ENCODE measurements around the gene PC. TPM values are rescaled to one million over a fixed set of nuclear protein-coding genes. Genes with fewer than 3 reads are reported as not detected.

PC gene
- polyA plus RNA-seq, 2 of the 4 experiments (the other 2 are of a cell fraction), result 14.2 to 45.9 TPM

DNA sequence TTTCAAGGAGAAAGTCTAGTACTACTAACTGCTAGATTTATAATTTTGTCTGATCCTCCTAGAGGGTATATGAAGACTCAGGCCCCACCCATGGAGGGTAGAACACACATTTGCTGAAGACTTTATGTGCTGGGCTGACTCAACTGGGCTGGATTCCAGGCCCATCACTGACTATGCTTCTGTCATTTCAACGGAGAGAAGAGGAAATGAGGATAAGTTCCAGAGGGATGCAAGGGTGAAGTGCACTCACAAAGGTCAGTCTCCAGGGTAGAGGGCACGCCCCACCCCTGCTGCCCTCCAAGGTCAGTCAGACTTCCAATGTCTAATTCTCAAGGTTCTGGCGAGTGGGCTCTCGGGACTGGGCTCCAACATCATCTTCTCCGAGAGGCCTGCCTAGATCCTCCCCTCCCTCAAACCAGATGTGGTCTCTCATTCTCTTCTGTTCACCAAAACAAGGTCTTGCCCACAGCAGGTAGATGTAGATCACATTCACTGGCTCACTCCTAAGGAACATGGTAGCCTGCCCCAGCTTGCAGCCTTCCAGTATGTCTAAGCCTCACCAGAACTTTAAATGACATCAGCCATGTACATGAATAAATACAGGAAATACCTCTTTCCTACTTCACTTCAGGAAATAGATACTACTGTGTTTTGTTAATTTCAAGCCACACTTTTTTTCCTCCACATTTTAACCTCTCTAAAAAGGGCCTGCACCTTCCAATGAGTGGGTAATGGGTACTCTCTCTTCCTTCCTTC, 9.7 kb upstream of the PC start (continued):
- TF ChIP-seq FOSL2 (IDR thresholded peaks at IDR 0.05) (no peak), FOSL2 (CRISPR knock-in tag; IDR thresholded peaks at IDR 0.05) (peak; percentile 41)

DNA sequence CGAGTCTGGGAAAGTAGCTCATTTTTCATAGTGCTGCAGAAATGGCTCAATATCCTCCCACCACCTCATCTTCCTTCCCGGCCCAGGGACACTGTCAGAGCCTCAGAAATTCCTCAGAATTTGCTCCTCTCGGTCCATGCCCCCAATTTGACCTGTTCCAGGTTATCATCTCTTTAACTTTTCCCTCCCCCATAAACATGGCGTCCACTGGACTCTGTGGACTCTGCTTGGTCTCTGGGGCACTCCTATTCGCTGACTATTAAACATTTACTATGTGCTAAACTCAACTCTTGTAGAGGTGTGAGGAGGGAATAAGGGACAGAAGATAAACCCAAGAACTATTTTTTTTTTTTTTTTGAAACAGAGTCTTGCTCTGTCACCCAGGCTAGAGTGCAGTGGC, 8.2 kb upstream of the PC start:
- 62% methylated on average over 5 of the region's 5 CpGs for WGBS (ENCODE audit: missing lambda C conversion rate)
- POLR2A ChIA-PET, result no interaction called here

DNA sequence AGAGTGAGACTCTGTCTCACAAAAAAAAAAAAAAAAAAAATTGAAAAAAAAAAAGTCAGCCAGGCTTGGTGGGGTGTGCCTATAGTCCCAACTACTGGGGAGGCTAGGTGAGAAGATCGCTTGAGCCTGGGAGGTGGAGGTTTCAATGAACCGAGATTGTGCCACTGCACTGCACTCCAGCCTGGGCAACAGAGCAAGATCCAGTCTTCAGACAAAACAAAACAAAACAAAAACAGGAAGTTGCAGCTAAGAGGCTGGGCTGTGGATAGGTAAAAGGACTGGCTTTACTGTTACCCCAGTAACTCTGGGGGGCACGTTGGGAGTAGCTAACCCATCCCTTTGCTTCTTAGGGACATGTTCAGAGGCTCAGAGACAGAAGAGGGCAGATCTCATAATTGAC, 6.3 kb upstream of the PC start:
- no peak for TF ChIP-seq SREBF2 (IDR thresholded peaks at IDR 0.05)
- TF ChIP-seq RAD21 (conservative IDR thresholded peaks at IDR 0.05 in 1 of 2, IDR thresholded peaks at IDR 0.05 in 1 of 2), result no peak
- TF ChIP-seq, protein P1, sequence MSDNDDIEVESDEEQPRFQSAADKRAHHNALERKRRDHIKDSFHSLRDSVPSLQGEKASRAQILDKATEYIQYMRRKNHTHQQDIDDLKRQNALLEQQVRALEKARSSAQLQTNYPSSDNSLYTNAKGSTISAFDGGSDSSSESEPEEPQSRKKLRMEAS (IDR thresholded peaks at IDR 0.05), result no peak
- no peak for TF ChIP-seq HDAC2 (IDR thresholded peaks at IDR 0.05)
- no peak for TF ChIP-seq RCOR1 (IDR thresholded peaks at IDR 0.05; ENCODE audit: low read depth, low read length)
- no peak for TF ChIP-seq RARB (CRISPR knock-in tag; IDR thresholded peaks at IDR 0.05)
- TF ChIP-seq EP300 (IDR thresholded peaks at IDR 0.05), result no peak
- TF ChIP-seq, protein P2, sequence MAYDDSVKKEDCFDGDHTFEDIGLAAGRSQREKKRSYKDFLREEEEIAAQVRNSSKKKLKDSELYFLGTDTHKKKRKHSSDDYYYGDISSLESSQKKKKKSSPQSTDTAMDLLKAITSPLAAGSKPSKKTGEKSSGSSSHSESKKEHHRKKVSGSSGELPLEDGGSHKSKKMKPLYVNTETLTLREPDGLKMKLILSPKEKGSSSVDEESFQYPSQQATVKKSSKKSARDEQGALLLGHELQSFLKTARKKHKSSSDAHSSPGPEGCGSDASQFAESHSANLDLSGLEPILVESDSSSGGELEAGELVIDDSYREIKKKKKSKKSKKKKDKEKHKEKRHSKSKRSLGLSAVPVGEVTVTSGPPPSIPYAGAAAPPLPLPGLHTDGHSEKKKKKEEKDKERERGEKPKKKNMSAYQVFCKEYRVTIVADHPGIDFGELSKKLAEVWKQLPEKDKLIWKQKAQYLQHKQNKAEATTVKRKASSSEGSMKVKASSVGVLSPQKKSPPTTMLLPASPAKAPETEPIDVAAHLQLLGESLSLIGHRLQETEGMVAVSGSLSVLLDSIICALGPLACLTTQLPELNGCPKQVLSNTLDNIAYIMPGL (CRISPR knock-in tag; IDR thresholded peaks at IDR 0.05; ENCODE audit: borderline replicate concordance), result no peak
- TF ChIP-seq, protein P3, sequence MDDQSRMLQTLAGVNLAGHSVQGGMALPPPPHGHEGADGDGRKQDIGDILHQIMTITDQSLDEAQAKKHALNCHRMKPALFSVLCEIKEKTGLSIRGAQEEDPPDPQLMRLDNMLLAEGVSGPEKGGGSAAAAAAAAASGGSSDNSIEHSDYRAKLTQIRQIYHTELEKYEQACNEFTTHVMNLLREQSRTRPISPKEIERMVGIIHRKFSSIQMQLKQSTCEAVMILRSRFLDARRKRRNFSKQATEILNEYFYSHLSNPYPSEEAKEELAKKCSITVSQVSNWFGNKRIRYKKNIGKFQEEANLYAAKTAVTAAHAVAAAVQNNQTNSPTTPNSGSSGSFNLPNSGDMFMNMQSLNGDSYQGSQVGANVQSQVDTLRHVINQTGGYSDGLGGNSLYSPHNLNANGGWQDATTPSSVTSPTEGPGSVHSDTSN (IDR thresholded peaks at IDR 0.05), result no peak
- ATAC-seq (no peak), FAIRE-seq (no peak), DNase-seq (ENCODE audit: low read depth in 1 of 2, low spot score in 1 of 2) (no peak)
- Histone ChIP-seq H3K27ac (peak overlapping the region; percentile 64 to 95), H3K4me1 (peaks cover 43% of the 10 kb centered on the region), H3K9me3 (no peaks in the 10 kb centered on the region), H3K4me2 (no peak overlapping the region), H3K4me3 (no peak overlapping the region)
- WGBS (ENCODE audit: missing lambda C conversion rate), result 69% methylated on average over 3 of the region's 3 CpGs
- ChIA-PET CTCF (interaction anchor here (0.7 to 3.0 kb wide), 4 partner anchors 11 to 279 kb away, joined by 3 to 15 read pairs (median 5); partner anchors contain the start of gene C11orf86), POLR2A (no interaction called here)

More for the DNA sequence above, 8.2 kb upstream of the PC start:
- TF ChIP-seq FOSB (CRISPR knock-in tag; IDR thresholded peaks at IDR 0.05), result no peak
- TF ChIP-seq HOXA7 (CRISPR knock-in tag; IDR thresholded peaks at IDR 0.05), result no peak
- TF ChIP-seq, protein P4, sequence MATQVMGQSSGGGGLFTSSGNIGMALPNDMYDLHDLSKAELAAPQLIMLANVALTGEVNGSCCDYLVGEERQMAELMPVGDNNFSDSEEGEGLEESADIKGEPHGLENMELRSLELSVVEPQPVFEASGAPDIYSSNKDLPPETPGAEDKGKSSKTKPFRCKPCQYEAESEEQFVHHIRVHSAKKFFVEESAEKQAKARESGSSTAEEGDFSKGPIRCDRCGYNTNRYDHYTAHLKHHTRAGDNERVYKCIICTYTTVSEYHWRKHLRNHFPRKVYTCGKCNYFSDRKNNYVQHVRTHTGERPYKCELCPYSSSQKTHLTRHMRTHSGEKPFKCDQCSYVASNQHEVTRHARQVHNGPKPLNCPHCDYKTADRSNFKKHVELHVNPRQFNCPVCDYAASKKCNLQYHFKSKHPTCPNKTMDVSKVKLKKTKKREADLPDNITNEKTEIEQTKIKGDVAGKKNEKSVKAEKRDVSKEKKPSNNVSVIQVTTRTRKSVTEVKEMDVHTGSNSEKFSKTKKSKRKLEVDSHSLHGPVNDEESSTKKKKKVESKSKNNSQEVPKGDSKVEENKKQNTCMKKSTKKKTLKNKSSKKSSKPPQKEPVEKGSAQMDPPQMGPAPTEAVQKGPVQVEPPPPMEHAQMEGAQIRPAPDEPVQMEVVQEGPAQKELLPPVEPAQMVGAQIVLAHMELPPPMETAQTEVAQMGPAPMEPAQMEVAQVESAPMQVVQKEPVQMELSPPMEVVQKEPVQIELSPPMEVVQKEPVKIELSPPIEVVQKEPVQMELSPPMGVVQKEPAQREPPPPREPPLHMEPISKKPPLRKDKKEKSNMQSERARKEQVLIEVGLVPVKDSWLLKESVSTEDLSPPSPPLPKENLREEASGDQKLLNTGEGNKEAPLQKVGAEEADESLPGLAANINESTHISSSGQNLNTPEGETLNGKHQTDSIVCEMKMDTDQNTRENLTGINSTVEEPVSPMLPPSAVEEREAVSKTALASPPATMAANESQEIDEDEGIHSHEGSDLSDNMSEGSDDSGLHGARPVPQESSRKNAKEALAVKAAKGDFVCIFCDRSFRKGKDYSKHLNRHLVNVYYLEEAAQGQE (IDR thresholded peaks at IDR 0.05), result no peak
- no peak for TF ChIP-seq EHF (CRISPR knock-in tag; IDR thresholded peaks at IDR 0.05)
- TF ChIP-seq ZFP36 (IDR thresholded peaks at IDR 0.05; ENCODE audit: borderline replicate concordance, partially characterized antibody), result no peak
- TF ChIP-seq, protein P2 (CRISPR knock-in tag; IDR thresholded peaks at IDR 0.05; ENCODE audit: borderline replicate concordance), result no peak
- FAIRE-seq, result no peak
- Histone ChIP-seq H3K9me3 (no peaks in the 10 kb centered on the region), H3K4me3 (no peak overlapping the region), H3K4me2 (no peak overlapping the region), H3K27ac (peak overlapping the region; percentile 95 to 99), H3K4me1 (peaks cover 58% of the 10 kb centered on the region)
- CTCF ChIA-PET, result interaction anchor here (1.2 to 2.4 kb wide), 3 partner anchors 10 to 86 kb away, joined by 3 to 9 read pairs (median 4); no protein-coding TSS in a partner anchor
- no peak for ATAC-seq
- DNase-seq (ENCODE audit: low read depth in 1 of 2, low spot score in 1 of 2), result no peak
